Astrocyte (in vitro differentiated cells and primary cell): ENCODE measurements around the gene C4orf33. TPM values are rescaled to one million over a fixed set of nuclear protein-coding genes. Genes with fewer than 3 reads are reported as not detected.

Experiments used
- DNase-seq: peaks from one replicate; pipeline ENCODE4 v3.0.0-alpha.2; 2010; ENCODE audit warnings: low read depth
- FAIRE-seq: peaks from 2 replicates; lab custom pipeline; 2011; peaks lifted over from hg19 to GRCh38; lab: Jason Lieb, UNC
- H2AFZ ChIP-seq: 2 replicates; pipeline ENCODE4 v1.6.0; 2012; ENCODE audit warnings: low read depth, low read length, inconsistent platforms
- H3K27ac ChIP-seq: 2 replicates; pipeline ENCODE4 v1.5.1; 2011; ENCODE audit warnings: low read depth, low read length, inconsistent platforms
- H3K27me3 ChIP-seq: 2 replicates; pipeline ENCODE4 v1.6.0; 2011; ENCODE audit warnings: low read length, inconsistent platforms; ENCODE audit not compliant: insufficient read depth
- H3K36me3 ChIP-seq: 2 replicates; pipeline ENCODE4 v1.5.1; 2011; ENCODE audit warnings: low read length, inconsistent platforms; ENCODE audit not compliant: insufficient read depth
- H3K4me1 ChIP-seq: 2 replicates; pipeline ENCODE4 v1.5.1; 2011; ENCODE audit warnings: low read length, inconsistent platforms; ENCODE audit not compliant: insufficient read depth
- H3K4me2 ChIP-seq: 2 replicates; pipeline ENCODE4 v1.6.0; 2012; ENCODE audit warnings: low read length, inconsistent platforms
- H3K4me3 ChIP-seq: 2 replicates; pipeline ENCODE4 v1.5.1; 2011; ENCODE audit warnings: low read depth, mild to moderate bottlenecking, low read length, inconsistent platforms; ENCODE audit not compliant: insufficient read depth
- H3K79me2 ChIP-seq: 2 replicates; pipeline ENCODE4 v1.6.0; 2012; ENCODE audit warnings: mild to moderate bottlenecking, low read length, inconsistent platforms; ENCODE audit not compliant: insufficient read depth
- H3K9ac ChIP-seq: 2 replicates; pipeline ENCODE4 v1.6.0; 2012; ENCODE audit warnings: mild to moderate bottlenecking, low read length, inconsistent platforms
- H3K9me3 ChIP-seq: 2 replicates; pipeline ENCODE4 v1.5.1; 2012; ENCODE audit warnings: low read depth, mild to moderate bottlenecking, low read length, inconsistent platforms; ENCODE audit not compliant: insufficient read depth
- H4K20me1 ChIP-seq: 2 replicates; pipeline ENCODE4 v1.6.0; 2012; ENCODE audit warnings: low read length, inconsistent platforms; ENCODE audit not compliant: insufficient read depth
- H3K27ac Mint-ChIP-seq: one replicate; pipeline ENCODE4 v1.8.0; 2021; ENCODE audit warnings: mild to moderate bottlenecking, mixed read lengths; ENCODE audit not compliant: unreplicated experiment
- H3K27me3 Mint-ChIP-seq: one replicate; pipeline ENCODE4 v1.8.0; 2021; ENCODE audit warnings: low read depth, mixed read lengths; ENCODE audit not compliant: unreplicated experiment
- H3K36me3 Mint-ChIP-seq: one replicate; pipeline ENCODE4 v1.8.0; 2021; ENCODE audit warnings: low read depth, mixed read lengths; ENCODE audit not compliant: unreplicated experiment
- H3K4me1 Mint-ChIP-seq: one replicate; pipeline ENCODE4 v1.8.0; 2021; ENCODE audit warnings: low read depth, mixed read lengths; ENCODE audit not compliant: unreplicated experiment
- H3K4me3 Mint-ChIP-seq: one replicate; pipeline ENCODE4 v1.8.0; 2021; ENCODE audit warnings: mild to moderate bottlenecking, moderate library complexity, mixed read lengths; ENCODE audit not compliant: unreplicated experiment
- H3K9me3 Mint-ChIP-seq: one replicate; pipeline ENCODE4 v1.8.0; 2021; ENCODE audit warnings: mild to moderate bottlenecking, mixed read lengths; ENCODE audit not compliant: unreplicated experiment
- EZH2 ChIP-seq: IDR thresholded peaks from 2 replicates; pipeline ENCODE4 v1.6.1; 2012; ENCODE audit warnings: mild to moderate bottlenecking, low read length, inconsistent platforms; ENCODE audit not compliant: insufficient read depth
- total RNA-seq: library from RNA; stranded (reverse); gene quantifications from 2 replicates; pipeline ENCODE4 v1.2.1, GENCODE V29; 2021
- TF ChIP-seq, protein P1 (sequence below): IDR thresholded peaks from 2 replicates; pipeline ENCODE4 v1.5.1; 2011; ENCODE audit warnings: low read depth, mild to moderate bottlenecking, inconsistent platforms, low read length, moderate library complexity; ENCODE audit not compliant: insufficient read depth

Gene C4orf33
- total RNA-seq, 1 donor from 2014 or later: 10.6 TPM

DNA sequence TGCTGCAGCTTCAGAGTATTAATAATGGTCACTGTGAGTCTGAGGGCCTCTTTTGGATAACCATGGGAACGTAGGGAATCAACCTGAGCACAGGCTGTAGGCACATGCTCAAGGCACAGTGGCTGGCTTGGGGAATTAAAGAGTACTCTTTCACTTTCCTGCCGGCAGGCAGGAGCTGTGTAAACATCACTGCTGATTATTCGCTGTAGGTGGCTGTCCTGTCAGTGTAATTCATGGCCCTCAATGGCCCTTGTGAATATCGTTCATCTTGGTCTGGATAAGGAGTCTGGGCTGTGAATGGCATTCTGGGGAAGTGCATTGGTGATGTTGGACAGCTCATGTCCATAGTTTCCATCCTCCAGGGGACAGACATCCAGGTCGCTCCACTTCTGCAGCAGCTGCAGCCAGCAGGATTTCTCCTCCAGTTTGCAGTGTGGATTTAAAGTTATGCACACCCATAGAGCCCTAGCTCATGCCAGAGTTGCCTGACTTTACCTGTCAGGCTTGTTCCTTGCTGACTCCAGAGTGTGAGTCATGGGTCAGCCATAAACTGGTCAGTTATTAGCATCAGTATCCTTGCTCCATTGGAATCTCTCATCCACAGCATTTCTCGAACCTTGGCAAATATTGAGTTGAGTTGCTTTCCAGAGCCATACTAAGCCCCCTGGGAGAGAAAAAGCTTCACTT lies 43.0 kb downstream of the C4orf33 start:
- Histone ChIP-seq H3K9me3 (no peaks in the 10 kb centered on the region), H3K4me1 (no peaks in the 10 kb centered on the region), H3K27me3 (no peaks in the 10 kb centered on the region), H3K4me3 (no peak overlapping the region), H4K20me1 (no peaks in the 10 kb centered on the region), H3K79me2 (no peaks in the 10 kb centered on the region), H2AFZ (no peak overlapping the region), H3K9ac (no peak overlapping the region), H3K4me2 (no peak overlapping the region), H3K36me3 (no peaks in the 10 kb centered on the region), H3K27ac (no peak overlapping the region)
- TF ChIP-seq EZH2: no peak
- TF ChIP-seq, protein P1, sequence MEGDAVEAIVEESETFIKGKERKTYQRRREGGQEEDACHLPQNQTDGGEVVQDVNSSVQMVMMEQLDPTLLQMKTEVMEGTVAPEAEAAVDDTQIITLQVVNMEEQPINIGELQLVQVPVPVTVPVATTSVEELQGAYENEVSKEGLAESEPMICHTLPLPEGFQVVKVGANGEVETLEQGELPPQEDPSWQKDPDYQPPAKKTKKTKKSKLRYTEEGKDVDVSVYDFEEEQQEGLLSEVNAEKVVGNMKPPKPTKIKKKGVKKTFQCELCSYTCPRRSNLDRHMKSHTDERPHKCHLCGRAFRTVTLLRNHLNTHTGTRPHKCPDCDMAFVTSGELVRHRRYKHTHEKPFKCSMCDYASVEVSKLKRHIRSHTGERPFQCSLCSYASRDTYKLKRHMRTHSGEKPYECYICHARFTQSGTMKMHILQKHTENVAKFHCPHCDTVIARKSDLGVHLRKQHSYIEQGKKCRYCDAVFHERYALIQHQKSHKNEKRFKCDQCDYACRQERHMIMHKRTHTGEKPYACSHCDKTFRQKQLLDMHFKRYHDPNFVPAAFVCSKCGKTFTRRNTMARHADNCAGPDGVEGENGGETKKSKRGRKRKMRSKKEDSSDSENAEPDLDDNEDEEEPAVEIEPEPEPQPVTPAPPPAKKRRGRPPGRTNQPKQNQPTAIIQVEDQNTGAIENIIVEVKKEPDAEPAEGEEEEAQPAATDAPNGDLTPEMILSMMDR: no peak
- DNase-seq (no peak), FAIRE-seq (no peak)
- no peaks in the 10 kb centered on the region for H3K36me3 Mint-ChIP-seq
- no peaks in the 10 kb centered on the region for H3K27me3 Mint-ChIP-seq
- H3K4me1 Mint-ChIP-seq: no peaks in the 10 kb centered on the region
- no peaks in the 10 kb centered on the region for H3K9me3 Mint-ChIP-seq
- H3K27ac Mint-ChIP-seq: no peak overlapping the region
- no peak overlapping the region for H3K4me3 Mint-ChIP-seq

DNA sequence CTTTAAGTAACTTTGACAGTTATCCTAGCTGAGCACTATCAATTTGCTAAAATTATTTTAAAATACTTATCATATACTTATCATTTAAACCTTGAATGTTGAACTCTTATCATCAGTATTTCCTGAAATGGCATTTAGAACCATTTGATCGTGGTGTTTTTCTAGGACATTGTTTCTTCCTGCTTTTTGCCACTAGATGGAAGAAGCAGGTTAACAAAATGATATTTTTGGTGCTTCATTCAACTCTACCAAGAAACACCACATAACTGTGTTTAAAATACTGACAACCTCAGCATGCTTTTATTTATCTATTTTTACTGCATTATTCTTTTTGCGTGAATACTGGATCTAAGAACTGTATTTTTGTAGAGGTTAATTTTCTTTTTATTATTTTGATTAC lies 44.6 kb downstream of the C4orf33 start:
- Histone ChIP-seq H2AFZ (no peak overlapping the region), H3K4me2 (no peak overlapping the region), H3K4me1 (no peaks in the 10 kb centered on the region), H3K9me3 (no peaks in the 10 kb centered on the region), H3K27me3 (no peaks in the 10 kb centered on the region), H3K27ac (no peak overlapping the region), H3K4me3 (no peak overlapping the region), H3K9ac (no peak overlapping the region), H3K36me3 (no peaks in the 10 kb centered on the region), H3K79me2 (no peaks in the 10 kb centered on the region), H4K20me1 (no peaks in the 10 kb centered on the region)
- Mint-ChIP-seq H3K4me1 (no peaks in the 10 kb centered on the region), H3K4me3 (no peak overlapping the region), H3K27ac (no peak overlapping the region), H3K9me3 (no peaks in the 10 kb centered on the region), H3K36me3 (no peaks in the 10 kb centered on the region), H3K27me3 (no peaks in the 10 kb centered on the region)
- FAIRE-seq: no peak
- TF ChIP-seq, protein P1: no peak
- no peak for TF ChIP-seq EZH2
- no peak for DNase-seq

GRCh38 chr4:129143359-129143758 lies 47.4 kb downstream of the C4orf33 start:
- TF ChIP-seq, protein P1: no peak
- no peak for TF ChIP-seq EZH2
- Histone ChIP-seq H2AFZ (no peak overlapping the region), H4K20me1 (no peaks in the 10 kb centered on the region), H3K9ac (no peak overlapping the region), H3K36me3 (no peaks in the 10 kb centered on the region), H3K4me2 (no peak overlapping the region), H3K9me3 (no peaks in the 10 kb centered on the region), H3K4me1 (no peaks in the 10 kb centered on the region), H3K27me3 (no peaks in the 10 kb centered on the region), H3K79me2 (no peaks in the 10 kb centered on the region), H3K4me3 (no peak overlapping the region), H3K27ac (no peak overlapping the region)
- no peaks in the 10 kb centered on the region for H3K27me3 Mint-ChIP-seq
- no peaks in the 10 kb centered on the region for H3K4me1 Mint-ChIP-seq
- H3K27ac Mint-ChIP-seq: no peak overlapping the region
- H3K36me3 Mint-ChIP-seq: no peaks in the 10 kb centered on the region
- H3K4me3 Mint-ChIP-seq: no peak overlapping the region
- H3K9me3 Mint-ChIP-seq: no peaks in the 10 kb centered on the region
- DNase-seq: no peak
- FAIRE-seq: no peak
